Upper lobe of left lung (tissue), 4 donors: ENCODE results near the gene TNK2.

ENCODE experiments used
- EP300 ChIP-seq, 4 donors: sonication (generic); formaldehyde crosslinking; IDR thresholded peaks; one replicate each; pipeline ENCODE4 v1.5.1; 2017; ENCODE audit warnings: antibody characterized with exemption in 4 of 4, control low read depth in 2 of 4
- POLR2AphosphoS5 ChIP-seq, 2 donors: sonication (generic); formaldehyde crosslinking; IDR thresholded peaks; one replicate each; pipeline ENCODE4 v1.5.1; 2017; ENCODE audit warnings: antibody characterized with exemption in 2 of 2

DNA sequence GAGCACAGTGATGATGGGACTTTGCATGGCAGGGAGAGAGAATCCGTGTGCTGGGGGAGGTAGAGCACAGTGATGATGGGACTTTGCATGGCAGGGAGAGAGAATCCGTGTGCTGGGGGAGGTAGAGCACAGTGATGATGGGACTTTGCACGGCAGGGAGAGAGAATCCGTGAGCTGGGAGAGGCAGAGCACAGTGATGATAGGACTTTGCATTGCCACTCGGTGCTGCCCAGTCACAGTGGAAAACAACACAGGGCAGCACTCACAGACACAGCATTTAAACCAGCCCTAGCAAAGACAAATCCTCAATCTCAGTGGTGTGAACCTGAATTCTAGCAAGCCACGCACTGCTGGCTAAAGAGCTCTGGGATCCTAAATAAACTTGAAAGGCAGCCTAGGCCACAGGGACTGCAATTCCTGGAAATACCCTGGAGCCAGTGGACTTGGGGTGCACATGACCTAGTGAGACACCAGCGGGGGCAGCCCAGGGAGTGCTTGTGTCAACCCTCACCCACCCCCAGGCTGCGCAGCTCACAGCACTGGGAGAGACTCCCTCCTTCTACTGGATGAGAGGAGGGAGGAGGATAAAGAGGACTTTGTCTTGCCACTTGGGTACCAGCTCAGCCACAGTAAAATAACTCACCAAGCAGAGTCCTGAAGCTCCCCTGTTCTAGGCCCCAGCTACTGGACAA lies 23.4 kb upstream of the TNK2 start:
- no peak for TF ChIP-seq POLR2AphosphoS5 (IDR thresholded peaks at IDR 0.05)
- no peak for TF ChIP-seq EP300 (IDR thresholded peaks at IDR 0.05)
